Thoracic aorta (tissue), 2 donors: ENCODE measurements around the gene COL25A1. TPM values are rescaled to one million over a fixed set of nuclear protein-coding genes. Genes with fewer than 3 reads are reported as not detected.
"Not testable (repeated sequence)": the region's sequence is repeated elsewhere in the genome, so short reads cannot be mapped to it uniquely, and the experiment has no call there.

Experiments used
- ATAC-seq: fragments of 150-250 bp; one replicate; pipeline ENCODE4 v1.8.0; 2017; ENCODE audit warnings: low read depth; ENCODE audit not compliant: insufficient number of reproducible peaks, low FRiP score
- DNase-seq: peaks from one replicate; pipeline ENCODE4 v3.0.0-alpha.2; 2020; ENCODE audit warnings: low spot score
- H3K27ac ChIP-seq, 2 donors: fragments of 200-600 bp; sonication (generic); 1 replicate in 1 of 2; 2 replicates in 1 of 2; pipeline ENCODE4 v1.5.1; 2016; ENCODE audit warnings: mild to moderate bottlenecking in 2 of 2, moderate library complexity in 2 of 2
- H3K27me3 ChIP-seq: fragments of 200-600 bp; sonication (generic); replicated peaks from 2 replicates; pipeline ENCODE4 v1.6.0; 2016; ENCODE audit warnings: mild to moderate bottlenecking; ENCODE audit not compliant: insufficient read depth
- H3K36me3 ChIP-seq: fragments of 200-600 bp; sonication (generic); one replicate; pipeline ENCODE4 v1.5.1; 2016
- H3K4me1 ChIP-seq, 2 donors: fragments of 200-600 bp; sonication (generic); 1 replicate in 1 of 2; 2 replicates in 1 of 2; pipeline versions ENCODE4 v1.5.1 to v1.6.0; 2016; ENCODE audit warnings: low read depth in 2 of 2, mild to moderate bottlenecking in 1 of 2; ENCODE audit not compliant: control insufficient read depth in 1 of 2
- H3K4me3 ChIP-seq: fragments of 200-600 bp; sonication (generic); 2 replicates; pipeline ENCODE4 v1.5.1; 2016; ENCODE audit warnings: mild to moderate bottlenecking
- H3K9me3 ChIP-seq: fragments of 200-600 bp; sonication (generic); 2 replicates; pipeline ENCODE4 v1.5.1; 2016
- CTCF ChIP-seq: fragments of 200-600 bp; sonication (generic); IDR thresholded peaks from one replicate; pipeline ENCODE4 v1.5.1; 2019; ENCODE audit warnings: antibody characterized with exemption
- total RNA-seq, 2 donors: library from RNA; depleted of rRNA; stranded (reverse); fragments of >200 nt; gene quantifications; one replicate each; pipeline versions ENCODE4 v1.1.0 to v1.2.3, GENCODE V29; 2016

COL25A1 gene
- total RNA-seq, 2 donors from 2014 or later: 0.42 to 0.81 TPM

- no peaks in the 10 kb centered on the region for H3K9me3 ChIP-seq
- no peaks in the 10 kb centered on the region for H3K4me1 ChIP-seq
- no peak for TF ChIP-seq CTCF
- DNase-seq (no peak), ATAC-seq (no peak)
- no peaks in the 10 kb centered on the region for H3K27me3 ChIP-seq
- no peaks in the 10 kb centered on the region for H3K36me3 ChIP-seq
- H3K27ac ChIP-seq: no peak overlapping the region
- H3K4me3 ChIP-seq: no peak overlapping the region
These were observed 365.4 kb downstream of the COL25A1 start for GRCh38 chr4:108937066-108937465.

- not testable (repeated sequence) for ATAC-seq, H3K27ac ChIP-seq, H3K4me1 ChIP-seq, DNase-seq, H3K4me3 ChIP-seq, H3K27me3 ChIP-seq, H3K36me3 ChIP-seq, H3K9me3 ChIP-seq
These were observed 368.5 kb downstream of the COL25A1 start for GRCh38 chr4:108933925-108934324.

- ATAC-seq: no peak
- H3K4me1 ChIP-seq: no peaks in the 10 kb centered on the region
- no peak overlapping the region for H3K27ac ChIP-seq
- no peak overlapping the region for H3K4me3 ChIP-seq
- H3K27me3 ChIP-seq: no peaks in the 10 kb centered on the region
- no peaks in the 10 kb centered on the region for H3K9me3 ChIP-seq
- H3K36me3 ChIP-seq: no peaks in the 10 kb centered on the region
- TF ChIP-seq CTCF: no peak
- no peak for DNase-seq
These were observed 369.4 kb downstream of the COL25A1 start for GRCh38 chr4:108933046-108933445.

- Histone ChIP-seq H3K36me3 (no peaks in the 10 kb centered on the region), H3K27me3 (no peaks in the 10 kb centered on the region), H3K4me3 (no peak overlapping the region), H3K9me3 (no peaks in the 10 kb centered on the region), H3K4me1 (no peaks in the 10 kb centered on the region), H3K27ac (no peak overlapping the region)
- no peak for TF ChIP-seq CTCF
- no peak for ATAC-seq
- DNase-seq: no peak
These were observed 370.5 kb downstream of the COL25A1 start for GRCh38 chr4:108931926-108932325.

- ATAC-seq (no peak), DNase-seq (no peak)
- no peak overlapping the region for H3K4me3 ChIP-seq
- no peaks in the 10 kb centered on the region for H3K27me3 ChIP-seq
- H3K36me3 ChIP-seq: no peaks in the 10 kb centered on the region
- H3K9me3 ChIP-seq: no peaks in the 10 kb centered on the region
- TF ChIP-seq CTCF: no peak
- no peaks in the 10 kb centered on the region for H3K4me1 ChIP-seq
- no peak overlapping the region for H3K27ac ChIP-seq
These were observed 372.3 kb downstream of the COL25A1 start for GRCh38 chr4:108930186-108930585.

- Histone ChIP-seq H3K36me3 (no peaks in the 10 kb centered on the region), H3K4me3 (no peak overlapping the region), H3K27me3 (no peaks in the 10 kb centered on the region), H3K27ac (no peak overlapping the region), H3K9me3 (no peaks in the 10 kb centered on the region), H3K4me1 (no peaks in the 10 kb centered on the region)
- ATAC-seq (no peak), DNase-seq (no peak)
- no peak for TF ChIP-seq CTCF
These were observed 375.7 kb downstream of the COL25A1 start for GRCh38 chr4:108926781-108927180.
